ENCODE data around the gene ASCC1. TPM values are rescaled to one million over a fixed set of nuclear protein-coding genes. Genes with fewer than 3 reads are reported as not detected.
A peak's percentile ranks its signal among the peaks of the same experiment; 100 is the strongest.

ASCC1 gene
- total and polyA plus RNA-seq, 2 of the 13 experiments (the other 11 are each of a cell fraction or from before 2014, with no cell fraction given): 21.6 to 30.1 TPM

GRCh38 chr10:72097448-72098300 lies 118.4 kb downstream of the ASCC1 start (continued):
- TF ChIP-seq ZBTB46 (CRISPR knock-in tag; IDR thresholded peaks at IDR 0.05; ENCODE audit: borderline replicate concordance) (no peak), ZNF678 (CRISPR knock-in tag; IDR thresholded peaks at IDR 0.05) (no peak), ZFY (CRISPR knock-in tag; IDR thresholded peaks at IDR 0.05) (no peak), ZNF441 (CRISPR knock-in tag; IDR thresholded peaks at IDR 0.05; ENCODE audit: borderline replicate concordance) (no peak), ZNF343 (CRISPR knock-in tag; IDR thresholded peaks at IDR 0.05) (no peak), ZNF263 (CRISPR knock-in tag; IDR thresholded peaks at IDR 0.05) (no peak; the same call in 1 of the 2 replicates), HOXA3 (CRISPR knock-in tag; IDR thresholded peaks at IDR 0.05) (peak; percentile 88), RARG (CRISPR knock-in tag; IDR thresholded peaks at IDR 0.05; ENCODE audit: low read depth) (no peak), ATAD3A (CRISPR knock-in tag; IDR thresholded peaks at IDR 0.05) (no peak), YEATS2 (CRISPR knock-in tag; IDR thresholded peaks at IDR 0.05; ENCODE audit: borderline replicate concordance) (no peak; the same call in 1 of the 2 replicates), NR2F1 (CRISPR knock-in tag; IDR thresholded peaks at IDR 0.05) (no peak), ZFP82 (CRISPR knock-in tag; IDR thresholded peaks at IDR 0.05; ENCODE audit: borderline replicate concordance) (no peak), FOXM1 (CRISPR knock-in tag; IDR thresholded peaks at IDR 0.05) (no peak), SMARCE1 (IDR thresholded peaks at IDR 0.05; ENCODE audit: borderline replicate concordance) (no peak), ZNF879 (CRISPR knock-in tag; IDR thresholded peaks at IDR 0.05) (no peak), CENPT (CRISPR knock-in tag; IDR thresholded peaks at IDR 0.05; ENCODE audit: low read depth) (no peak), SOX13 (IDR thresholded peaks at IDR 0.05) (peak; percentile 71), SOX13 (CRISPR knock-in tag; conservative IDR thresholded peaks at IDR 0.05 in 1 of 2, IDR thresholded peaks at IDR 0.05 in 1 of 2) (peak in 1 of 2 experiments; percentile 91; a peak in 2 of 4 replicates), GLMP (CRISPR knock-in tag; IDR thresholded peaks at IDR 0.05; ENCODE audit: borderline replicate concordance) (no peak), TCF7 (IDR thresholded peaks at IDR 0.05; ENCODE audit: low read depth) (peak; percentile 78), ZNF614 (CRISPR knock-in tag; IDR thresholded peaks at IDR 0.05; ENCODE audit: borderline replicate concordance) (no peak; the same call in 1 of the 2 replicates), BRD4 (CRISPR knock-in tag; IDR thresholded peaks at IDR 0.05) (no peak), ZFP41 (CRISPR knock-in tag; IDR thresholded peaks at IDR 0.05; ENCODE audit: borderline replicate concordance) (no peak)
- TF ChIP-seq, protein P1, sequence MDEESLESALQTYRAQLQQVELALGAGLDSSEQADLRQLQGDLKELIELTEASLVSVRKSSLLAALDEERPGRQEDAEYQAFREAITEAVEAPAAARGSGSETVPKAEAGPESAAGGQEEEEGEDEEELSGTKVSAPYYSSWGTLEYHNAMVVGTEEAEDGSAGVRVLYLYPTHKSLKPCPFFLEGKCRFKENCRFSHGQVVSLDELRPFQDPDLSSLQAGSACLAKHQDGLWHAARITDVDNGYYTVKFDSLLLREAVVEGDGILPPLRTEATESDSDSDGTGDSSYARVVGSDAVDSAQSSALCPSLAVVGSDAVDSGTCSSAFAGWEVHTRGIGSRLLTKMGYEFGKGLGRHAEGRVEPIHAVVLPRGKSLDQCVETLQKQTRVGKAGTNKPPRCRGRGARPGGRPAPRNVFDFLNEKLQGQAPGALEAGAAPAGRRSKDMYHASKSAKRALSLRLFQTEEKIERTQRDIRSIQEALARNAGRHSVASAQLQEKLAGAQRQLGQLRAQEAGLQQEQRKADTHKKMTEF (CRISPR knock-in tag; IDR thresholded peaks at IDR 0.05): no peak
- TF ChIP-seq, protein P2, sequence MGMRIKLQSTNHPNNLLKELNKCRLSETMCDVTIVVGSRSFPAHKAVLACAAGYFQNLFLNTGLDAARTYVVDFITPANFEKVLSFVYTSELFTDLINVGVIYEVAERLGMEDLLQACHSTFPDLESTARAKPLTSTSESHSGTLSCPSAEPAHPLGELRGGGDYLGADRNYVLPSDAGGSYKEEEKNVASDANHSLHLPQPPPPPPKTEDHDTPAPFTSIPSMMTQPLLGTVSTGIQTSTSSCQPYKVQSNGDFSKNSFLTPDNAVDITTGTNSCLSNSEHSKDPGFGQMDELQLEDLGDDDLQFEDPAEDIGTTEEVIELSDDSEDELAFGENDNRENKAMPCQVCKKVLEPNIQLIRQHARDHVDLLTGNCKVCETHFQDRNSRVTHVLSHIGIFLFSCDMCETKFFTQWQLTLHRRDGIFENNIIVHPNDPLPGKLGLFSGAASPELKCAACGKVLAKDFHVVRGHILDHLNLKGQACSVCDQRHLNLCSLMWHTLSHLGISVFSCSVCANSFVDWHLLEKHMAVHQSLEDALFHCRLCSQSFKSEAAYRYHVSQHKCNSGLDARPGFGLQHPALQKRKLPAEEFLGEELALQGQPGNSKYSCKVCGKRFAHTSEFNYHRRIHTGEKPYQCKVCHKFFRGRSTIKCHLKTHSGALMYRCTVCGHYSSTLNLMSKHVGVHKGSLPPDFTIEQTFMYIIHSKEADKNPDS (CRISPR knock-in tag; IDR thresholded peaks at IDR 0.05): no peak

Data from HepG2 (cell line).